ENCODE data around the gene EXOSC3.

GRCh38 chr9:37758747-37759146 lies 26.1 kb downstream of the EXOSC3 start:
- TF ChIP-seq YY1 (IDR thresholded peaks at IDR 0.05; ENCODE audit: insufficient read depth, insufficient read length) (no peak), ZNF274 (IDR thresholded peaks at IDR 0.05; ENCODE audit: low read depth, low read length) (no peak), SUZ12 (IDR thresholded peaks at IDR 0.05; ENCODE audit: extremely low read depth, insufficient read depth, insufficient read length) (no peak)
